Measurements from ENCODE around the gene PAF1.

- TF ChIP-seq, protein P1, sequence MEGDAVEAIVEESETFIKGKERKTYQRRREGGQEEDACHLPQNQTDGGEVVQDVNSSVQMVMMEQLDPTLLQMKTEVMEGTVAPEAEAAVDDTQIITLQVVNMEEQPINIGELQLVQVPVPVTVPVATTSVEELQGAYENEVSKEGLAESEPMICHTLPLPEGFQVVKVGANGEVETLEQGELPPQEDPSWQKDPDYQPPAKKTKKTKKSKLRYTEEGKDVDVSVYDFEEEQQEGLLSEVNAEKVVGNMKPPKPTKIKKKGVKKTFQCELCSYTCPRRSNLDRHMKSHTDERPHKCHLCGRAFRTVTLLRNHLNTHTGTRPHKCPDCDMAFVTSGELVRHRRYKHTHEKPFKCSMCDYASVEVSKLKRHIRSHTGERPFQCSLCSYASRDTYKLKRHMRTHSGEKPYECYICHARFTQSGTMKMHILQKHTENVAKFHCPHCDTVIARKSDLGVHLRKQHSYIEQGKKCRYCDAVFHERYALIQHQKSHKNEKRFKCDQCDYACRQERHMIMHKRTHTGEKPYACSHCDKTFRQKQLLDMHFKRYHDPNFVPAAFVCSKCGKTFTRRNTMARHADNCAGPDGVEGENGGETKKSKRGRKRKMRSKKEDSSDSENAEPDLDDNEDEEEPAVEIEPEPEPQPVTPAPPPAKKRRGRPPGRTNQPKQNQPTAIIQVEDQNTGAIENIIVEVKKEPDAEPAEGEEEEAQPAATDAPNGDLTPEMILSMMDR (IDR thresholded peaks at IDR 0.05): no peak
- TF ChIP-seq ZFX (IDR thresholded peaks at IDR 0.05; ENCODE audit: borderline replicate concordance): no peak
These were observed 20.2 kb downstream of the PAF1 start for GRCh38 chr19:39370735-39371134.

Measured in 22Rv1 (cell line).